NCI-H2029 treated with DMSO at 0.1 percent for 48 hours (cell line): ENCODE measurements around the gene SLC22A23.

Experiments used
- DNase-seq: peaks from one replicate; lab custom pipeline; 2025; lab: John Stamatoyannopoulos, UW

The SLC22A23 gene

DNA sequence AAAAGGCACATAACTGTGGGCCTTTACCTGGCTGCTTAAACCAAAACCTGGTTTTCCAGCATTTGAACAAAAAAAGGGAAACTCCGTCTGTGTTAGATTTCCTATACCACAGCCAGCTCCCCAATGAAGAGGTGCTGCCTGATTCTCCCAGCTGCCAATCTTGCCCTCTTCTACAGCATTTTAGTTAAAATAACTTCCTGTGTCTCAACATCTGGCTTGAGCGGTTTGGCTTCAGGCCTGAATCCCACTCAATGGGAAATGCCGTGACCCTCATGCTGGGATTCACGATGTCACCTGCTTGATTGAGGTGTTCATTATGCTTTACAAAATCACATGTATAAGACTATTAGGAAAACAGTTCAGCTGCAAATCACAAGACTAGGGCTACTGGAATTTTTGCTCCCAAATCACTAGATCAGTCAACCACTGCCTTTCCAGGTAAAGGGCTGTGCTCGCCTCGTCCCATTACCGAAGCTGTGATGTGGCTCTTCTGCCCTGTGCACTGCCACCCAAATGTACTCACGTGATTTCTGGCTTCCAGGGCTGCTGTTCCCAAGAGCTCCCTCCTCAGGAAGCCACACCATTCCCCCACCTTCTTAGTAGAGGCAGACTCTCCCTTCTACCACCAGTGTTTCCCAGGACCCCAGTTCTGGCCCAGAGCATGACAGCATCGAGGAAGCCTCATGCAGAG lies 103.5 kb downstream of the SLC22A23 start:
- DNase-seq: no peak

DNA sequence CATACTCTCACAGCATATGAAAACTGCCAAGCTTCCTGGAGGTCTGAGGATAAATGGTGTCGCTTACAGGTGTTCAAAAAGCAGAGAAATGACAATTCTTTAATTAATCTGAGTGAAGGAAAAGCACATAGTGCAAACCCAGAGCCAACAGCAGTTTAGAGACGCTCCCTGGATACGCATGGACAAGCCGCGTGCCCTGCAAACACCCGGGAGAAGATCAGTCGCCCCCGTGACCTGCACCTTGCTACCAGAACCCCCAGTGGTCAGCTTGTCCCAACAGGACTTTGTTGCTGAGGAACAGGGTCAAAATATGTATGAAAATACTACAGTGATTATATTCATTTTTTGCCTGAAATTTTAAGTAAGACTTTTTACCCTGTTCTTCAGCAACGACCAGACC lies 104.2 kb downstream of the SLC22A23 start:
- no peak for DNase-seq

DNA sequence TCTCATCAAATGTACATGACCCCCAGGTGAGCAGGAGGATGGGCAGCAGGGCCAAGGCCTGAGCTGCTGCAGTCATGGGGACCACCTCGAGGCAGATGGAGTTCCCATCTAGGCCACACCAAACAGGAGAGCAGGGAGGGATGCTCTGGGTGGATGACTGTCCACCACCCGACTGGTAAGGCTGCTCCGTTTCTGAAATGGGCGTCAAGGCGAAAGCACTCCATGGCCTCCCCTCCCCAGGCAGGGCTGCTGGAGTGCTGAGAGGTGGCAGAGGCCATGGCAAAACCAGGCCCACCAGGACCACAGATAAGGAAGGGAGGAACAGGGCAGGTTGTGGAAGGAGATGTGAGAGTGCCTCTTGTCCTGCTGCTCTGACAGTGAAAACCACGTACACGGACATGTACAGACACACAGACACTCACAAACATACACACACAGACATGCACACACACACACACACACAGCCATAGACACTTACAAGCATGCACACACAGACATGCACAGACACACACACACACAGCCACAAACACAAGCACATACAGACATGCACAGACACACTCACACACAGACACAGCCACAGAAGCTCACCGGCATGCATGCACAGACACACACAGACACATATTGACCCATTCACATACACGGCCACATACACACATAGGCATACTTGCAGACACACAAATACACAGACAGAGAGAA lies 104.9 kb downstream of the SLC22A23 start:
- DNase-seq: no peak

DNA sequence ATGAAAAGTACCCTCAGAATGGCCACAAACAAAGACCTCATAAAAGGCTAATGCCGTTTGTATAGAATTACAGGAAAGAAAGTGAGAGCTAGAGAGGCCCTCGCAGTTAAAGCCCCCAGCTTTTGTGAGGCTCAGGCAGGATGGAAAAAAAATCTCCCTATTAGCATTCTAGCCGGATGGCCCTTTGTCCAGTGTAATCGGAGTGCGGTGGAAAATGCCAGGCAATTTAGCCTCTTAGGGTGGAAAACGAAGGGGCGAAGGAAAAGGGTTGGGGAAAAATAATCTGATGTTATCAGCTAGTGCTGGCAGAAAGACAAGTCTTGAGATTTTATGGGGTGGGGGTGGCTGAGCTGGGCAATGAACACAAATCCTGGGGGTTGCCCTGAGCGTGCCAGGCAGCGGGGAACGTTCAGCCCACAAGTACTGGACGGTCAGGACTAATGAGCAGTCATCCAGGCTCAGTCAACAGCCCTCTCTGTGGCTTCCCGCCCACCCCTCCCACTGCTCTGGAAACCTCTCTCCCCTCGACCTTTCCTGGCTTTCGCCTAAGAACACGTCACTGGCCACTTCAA lies 105.7 kb downstream of the SLC22A23 start:
- peak; percentile 96 for DNase-seq

DNA sequence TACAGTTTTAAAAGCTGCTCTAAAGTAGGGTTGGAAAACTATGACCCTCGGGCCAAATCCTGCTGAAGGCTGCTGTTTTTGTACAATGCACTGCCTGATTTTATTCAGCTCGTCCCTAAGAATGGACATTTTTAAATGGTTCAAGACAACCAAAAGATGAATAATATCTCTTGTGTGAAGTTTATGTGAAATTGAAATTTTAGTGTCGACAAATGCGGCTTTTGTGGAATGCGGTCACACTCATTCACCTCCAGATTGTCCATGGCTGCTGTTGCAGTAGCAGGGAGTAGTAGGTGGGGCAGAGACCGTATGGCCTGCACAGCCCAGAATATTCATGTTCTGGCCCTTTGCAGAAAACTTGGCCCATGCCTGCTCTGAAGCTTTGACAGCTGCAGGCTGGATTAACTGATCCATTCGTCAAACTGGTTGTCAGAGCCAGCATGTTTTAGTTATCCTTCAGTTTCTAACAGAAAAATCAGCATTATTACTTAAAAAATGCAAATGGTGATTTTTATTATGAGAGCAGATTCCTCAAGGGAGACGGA lies 106.5 kb downstream of the SLC22A23 start:
- no peak for DNase-seq

DNA sequence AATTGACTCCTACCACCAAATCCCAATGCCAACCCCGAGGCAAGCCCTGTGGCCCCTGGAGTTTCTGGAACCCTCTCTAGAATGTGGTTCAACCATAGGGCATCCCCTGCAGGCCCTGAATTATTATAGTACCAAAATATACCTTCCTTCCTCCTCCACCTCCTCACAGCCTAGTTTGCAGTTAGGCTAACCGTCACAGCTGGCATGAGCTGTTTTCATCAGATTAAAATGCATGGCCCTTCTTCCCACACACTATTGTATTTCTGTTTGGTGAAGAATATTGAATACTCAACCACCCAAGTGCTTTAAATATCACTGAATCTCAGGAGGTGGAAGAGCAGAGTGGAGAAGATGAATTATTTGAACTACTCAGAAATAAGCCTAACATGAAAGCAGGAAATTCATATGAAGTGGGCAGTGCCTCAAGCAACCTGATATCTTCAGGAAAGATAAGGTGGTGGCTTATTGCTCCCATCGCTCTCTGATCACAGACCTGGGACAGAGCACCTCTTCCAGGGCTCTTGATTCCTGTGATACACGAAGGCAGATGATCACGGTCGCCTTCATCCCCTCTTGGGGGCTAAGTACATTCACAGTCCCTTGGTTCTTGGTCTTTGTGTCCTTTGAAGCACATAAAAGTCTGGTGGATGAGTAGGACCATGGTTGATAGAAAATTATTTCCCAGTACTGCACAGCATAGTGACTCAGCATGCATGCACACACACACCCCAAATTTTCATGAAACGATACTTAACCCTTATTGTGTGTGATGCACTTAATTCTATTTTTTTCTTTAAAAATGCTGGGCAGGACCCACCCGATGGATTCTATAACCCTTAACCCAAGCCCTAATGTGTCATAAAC lies 107.2 kb downstream of the SLC22A23 start:
- DNase-seq: peak; percentile 66

DNA sequence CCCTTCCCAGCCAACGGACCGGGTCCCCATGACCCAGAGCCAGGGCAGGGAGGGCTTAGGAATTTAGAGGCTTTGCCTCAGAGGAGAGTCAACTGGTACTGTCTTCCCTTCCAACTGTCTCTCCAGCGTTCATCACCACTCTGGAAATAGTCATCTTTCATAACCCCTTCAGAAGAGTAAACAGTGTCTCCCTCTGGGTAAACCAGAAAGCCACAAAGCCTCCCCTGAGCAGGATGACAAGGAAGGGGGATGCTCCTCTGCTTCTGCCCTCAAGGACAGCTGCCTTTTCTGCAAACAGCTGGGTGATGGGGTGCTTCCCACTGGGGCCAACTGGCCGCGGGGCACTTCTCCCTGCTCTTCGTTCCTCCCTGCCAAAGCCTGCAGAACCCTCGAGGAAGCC lies 108.0 kb downstream of the SLC22A23 start:
- DNase-seq: peak; percentile 63

DNA sequence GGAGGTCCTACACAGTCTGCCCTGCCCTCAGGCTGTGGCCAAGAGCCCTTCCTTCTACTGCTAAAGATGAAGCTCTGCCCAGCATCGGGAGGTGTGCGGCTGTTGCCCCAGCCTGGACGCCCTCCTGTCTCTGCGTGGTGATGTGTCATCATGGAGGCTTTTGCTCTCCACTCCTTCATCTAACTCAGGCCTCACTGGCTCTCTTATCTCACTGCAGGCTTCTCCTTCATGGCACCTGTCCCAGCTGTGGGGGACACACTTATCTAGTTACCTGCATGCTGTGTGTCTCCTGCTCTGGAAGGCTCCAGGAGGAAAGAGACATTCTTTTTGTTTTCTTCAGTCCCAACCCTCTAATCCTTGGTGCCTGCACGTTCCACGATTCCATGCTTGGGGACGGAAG lies 109.0 kb downstream of the SLC22A23 start:
- DNase-seq: no peak

DNA sequence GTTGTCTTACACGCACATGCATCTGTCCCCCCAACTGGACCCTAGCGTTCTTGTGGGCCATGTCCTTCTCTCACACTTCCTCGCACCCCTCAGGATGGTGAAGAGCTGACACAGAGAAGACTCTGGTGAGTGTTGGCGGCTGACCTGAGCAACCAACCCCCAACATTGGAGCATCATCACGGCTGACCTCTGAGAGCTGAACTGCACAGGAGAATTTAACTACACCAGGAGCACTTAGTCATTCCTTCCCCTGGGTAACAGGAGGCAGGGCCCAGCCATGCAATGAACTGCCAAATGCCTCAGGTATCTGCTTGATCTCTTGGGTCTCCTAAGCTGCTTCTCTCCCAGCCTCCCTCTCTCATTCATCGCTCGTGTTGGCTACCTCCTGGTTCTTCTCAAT lies 109.6 kb downstream of the SLC22A23 start:
- no peak for DNase-seq

DNA sequence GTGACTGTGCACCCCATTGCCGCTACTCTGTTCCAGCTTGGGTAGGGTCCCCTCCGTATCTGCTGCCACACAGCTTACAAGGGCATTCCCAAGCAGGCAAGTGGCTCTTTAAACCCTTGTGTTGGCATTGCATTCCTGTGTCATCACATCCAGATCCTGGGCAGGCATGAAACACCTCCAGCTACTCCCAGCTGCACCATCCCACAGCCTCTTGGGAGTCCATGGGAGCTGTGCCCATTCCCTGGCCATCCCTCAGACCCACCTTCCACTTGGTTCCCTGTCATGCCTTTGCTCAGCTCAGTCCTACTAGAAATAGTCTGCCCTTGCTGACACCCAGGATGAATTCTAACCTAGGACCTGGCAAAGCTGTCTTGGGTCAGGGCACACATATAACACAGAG lies 110.4 kb downstream of the SLC22A23 start:
- no peak for DNase-seq

DNA sequence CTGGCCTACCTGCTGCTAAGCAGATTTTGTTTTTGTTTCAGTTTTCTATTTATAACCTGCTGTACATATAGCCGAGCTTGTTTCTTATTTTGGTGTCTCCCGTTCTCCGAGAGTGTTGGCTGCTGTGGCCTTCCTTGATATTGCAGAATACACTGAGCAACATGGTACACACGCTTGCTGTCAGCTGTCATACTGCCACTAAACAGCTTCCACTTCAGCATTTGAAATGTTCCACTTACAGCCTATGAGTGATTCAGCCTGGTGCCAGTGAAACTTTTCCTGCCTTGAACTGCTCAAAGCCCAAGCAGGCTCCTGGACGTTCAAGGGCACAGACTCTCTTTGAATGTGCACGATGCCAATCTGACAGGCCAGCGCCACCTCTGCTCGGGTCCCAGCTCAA lies 111.0 kb downstream of the SLC22A23 start:
- DNase-seq: no peak

DNA sequence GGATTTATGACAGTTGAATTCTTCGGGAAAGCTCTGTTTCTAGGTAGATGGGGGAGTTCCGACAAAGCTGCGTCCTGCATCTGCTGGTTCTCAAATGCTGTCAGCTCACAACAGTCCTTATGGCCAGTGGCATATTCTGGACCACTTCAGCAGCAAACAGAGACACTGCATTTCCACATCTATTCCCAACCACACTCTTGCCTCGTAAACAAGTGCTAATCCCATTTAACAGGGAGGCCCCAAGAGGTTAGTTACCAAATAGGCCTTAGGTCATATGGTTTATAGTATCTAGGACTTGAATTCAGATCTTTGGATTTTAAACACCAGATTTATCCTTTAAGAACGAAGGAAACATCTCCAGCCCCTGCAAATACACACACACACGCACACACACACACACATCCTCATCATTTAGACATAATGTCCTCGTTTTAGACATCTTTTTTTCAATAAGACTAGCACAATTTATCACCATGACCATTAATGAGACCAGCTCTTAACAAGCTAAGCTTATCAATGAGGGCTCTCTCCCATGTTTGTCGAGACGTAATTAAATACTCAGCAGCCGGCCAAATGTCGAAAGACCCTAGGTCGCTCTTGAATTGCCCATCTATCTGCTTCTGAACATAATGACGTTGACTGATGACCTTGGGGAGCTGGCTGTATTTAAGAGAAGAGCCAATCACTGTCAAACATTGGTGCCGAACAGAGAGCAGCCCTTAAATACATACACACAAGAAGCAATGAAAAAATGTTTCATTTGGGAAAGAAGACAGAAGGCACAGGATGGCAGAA lies 113.6 kb downstream of the SLC22A23 start:
- no peak for DNase-seq

DNA sequence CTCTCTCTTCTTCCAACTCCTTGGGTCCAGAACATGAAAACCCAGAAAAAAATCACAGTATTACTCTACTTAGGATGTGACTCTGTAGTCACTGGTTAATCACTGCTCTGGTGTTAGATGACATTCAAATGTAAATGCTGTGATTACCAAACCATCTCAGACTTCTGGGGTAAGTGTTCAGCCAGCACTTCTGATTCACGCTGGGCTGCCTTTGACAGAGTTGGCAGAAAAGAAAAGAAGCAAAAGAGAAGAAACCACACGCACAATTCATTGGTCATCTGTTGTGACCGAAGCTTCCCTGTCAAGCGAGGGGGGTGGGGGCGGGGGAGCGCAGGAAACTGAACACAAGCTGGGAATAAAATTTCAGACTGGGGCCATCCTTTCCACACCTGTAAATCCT lies 115.4 kb downstream of the SLC22A23 start:
- DNase-seq: no peak

DNA sequence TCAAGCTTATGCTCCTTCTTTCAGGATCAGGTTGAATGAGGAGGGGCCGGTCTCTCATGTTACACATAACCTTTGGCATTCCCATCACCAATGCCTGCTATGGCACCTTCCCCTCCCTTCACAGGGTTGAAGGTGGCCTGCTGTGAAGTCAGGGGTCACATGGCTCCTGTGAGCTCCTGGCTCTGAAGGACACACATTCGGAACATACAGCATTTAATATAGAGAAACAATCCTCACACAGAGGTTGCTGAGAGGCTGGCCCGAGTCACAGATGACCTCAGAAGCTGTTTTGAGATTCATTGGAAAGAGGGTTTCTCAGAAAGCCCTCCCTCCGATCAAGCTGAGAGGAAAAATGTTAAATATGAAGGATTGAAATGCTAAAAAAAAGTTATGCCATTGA lies 116.0 kb downstream of the SLC22A23 start:
- DNase-seq: no peak

DNA sequence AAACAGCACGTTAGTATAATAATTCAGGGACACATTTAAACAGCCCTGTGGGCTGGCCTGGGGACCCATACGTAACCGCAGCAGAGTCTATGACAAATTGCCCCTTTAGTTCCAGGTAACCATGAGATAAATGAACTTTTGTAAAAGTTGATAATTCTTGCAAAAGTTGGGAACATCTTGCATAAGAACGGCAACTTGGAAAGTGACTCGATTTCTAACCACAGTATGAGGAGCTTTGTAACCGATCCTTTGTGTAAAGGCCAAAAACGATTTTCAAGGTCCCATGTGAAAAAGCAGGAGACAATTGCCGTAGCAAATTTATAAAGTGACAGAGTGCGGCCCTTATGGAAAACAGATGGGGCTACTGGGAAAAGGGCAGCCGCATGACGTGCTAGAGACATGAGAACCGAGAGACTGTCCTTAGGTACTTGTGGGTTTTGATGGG lies 116.5 kb downstream of the SLC22A23 start:
- no peak for DNase-seq

DNA sequence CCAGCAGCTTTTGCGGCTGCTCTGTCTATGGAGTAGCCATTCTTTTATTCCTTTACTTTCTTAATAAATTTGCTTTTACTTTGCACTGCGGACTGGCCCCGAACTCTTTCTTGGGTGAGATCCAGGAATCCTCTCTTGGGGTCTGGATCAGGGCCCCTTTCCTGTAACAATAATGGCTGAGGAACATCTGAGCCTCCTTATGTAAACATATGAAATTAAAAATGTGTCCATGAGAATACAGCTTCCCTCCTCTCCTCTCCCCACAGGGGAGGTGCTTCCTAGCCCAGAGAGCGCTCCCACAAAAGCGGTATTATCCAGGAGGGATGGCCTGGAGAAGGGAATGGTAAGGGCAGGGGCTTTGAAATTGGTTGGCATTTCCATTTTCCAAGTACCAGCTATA lies 117.0 kb downstream of the SLC22A23 start:
- no peak for DNase-seq

DNA sequence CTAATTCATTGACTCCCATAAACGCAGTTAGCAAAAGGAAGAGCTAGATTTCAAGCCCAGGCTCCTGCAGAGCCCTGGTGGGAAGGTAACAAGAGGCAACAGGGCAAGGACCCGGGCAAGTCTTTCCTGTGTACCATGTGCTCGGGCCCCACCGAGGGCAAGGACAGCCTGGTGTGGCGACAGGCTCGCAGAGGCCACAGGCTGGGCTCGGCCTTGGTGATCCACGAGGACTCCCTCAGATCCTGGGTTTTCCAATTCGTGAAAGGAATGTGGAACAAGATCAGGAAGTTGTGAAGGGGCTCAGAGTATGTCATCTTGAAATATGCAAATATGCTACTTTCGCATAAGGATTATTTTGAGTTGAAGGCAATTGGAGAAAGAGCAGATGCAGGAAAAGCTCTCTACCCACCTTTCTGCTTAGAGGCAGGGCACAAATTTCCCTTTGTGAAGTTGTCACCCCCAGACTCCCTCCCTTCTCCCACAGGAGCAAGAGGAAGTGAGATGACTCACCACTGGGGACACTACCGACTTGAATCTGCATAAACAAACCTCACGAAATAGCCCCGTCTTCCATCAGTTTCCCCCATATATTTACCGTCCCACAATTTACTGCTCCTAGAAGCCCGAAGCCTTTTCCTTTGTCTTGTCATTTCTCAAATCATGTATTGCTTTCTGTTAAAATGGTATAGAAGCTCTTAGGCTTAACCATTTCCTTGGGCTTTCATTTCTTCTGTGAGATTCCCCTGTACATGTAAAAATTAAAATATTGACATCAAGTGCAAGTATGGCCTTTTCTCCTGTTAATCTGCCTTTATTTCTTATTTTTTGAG lies 119.1 kb downstream of the SLC22A23 start:
- no peak for DNase-seq

DNA sequence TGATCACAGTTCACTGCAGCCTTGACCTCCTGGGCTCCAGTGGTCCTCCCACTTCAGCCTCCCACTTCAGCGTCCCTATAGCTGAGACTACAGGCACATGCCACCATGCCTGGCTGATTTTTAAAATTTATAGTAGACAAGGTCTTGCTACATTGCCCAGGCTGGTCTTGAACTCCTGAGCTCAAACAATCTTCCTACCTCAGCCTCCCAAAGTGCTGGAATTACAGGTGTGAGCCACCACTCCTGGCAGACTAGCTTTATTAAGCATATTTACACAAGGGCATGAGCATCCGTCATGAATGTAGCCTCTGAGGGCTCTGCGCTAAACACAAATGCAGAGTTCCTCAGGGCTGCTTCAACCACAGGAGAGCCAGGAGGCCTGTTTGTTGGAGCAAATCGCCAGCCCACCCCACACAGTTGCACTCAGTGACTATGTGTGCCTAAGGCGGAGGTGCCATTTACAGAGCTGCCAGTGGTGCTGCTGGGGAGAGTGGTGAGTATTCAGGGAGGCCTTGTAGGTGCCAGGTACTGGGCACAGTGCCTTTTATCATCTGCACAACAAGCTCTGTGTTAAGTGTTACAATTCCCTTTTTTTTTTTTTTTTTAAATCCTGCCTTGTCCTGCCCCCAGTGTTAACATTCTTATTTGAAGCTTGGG lies 119.9 kb downstream of the SLC22A23 start:
- DNase-seq: peak; percentile 71

DNA sequence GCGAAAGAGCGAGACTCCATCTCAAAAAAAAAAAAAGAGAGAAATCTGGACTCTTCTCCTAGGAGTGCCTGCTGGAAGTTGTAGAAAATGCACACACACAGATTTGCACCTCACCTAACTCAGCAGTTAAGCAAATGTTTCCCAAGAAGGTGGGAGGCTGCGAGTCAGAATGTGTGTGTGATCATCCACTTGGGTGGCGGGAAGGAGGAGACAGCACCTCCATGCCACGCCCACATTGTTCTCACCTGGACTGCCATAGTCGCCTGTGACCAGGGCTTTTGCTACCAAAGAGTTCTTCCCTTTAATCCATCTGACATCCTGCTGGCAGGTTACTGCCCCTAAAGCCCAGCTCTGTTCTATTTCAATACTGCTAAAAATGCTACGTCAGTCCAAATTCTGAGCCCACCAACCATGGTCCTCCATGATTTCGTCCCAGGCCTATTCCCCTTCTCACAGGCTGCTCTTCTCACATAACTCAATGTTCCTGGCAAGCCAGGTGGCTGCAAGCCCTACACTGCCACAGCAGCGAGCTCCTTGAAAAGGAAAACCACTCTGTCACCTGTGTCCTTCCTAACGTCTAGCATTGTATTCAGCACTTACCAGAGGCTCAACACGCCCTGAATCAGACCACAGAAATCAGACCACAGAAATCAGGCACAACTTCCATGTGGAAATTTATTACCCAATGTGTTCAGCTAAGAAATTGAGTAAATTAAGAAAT lies 120.6 kb downstream of the SLC22A23 start:
- no peak for DNase-seq
